Epidermal melanocyte (primary cell): ENCODE data around the gene MSLN.
"Not testable (repeated sequence)": the region's sequence is repeated elsewhere in the genome, so short reads cannot be mapped to it uniquely, and the experiment has no call there.

Experiments
- DNase-seq: peaks from one replicate; pipeline ENCODE4 v3.0.0; 2011; ENCODE audit warnings: low spot score; ENCODE audit not compliant: insufficient read length

The MSLN gene

DNA sequence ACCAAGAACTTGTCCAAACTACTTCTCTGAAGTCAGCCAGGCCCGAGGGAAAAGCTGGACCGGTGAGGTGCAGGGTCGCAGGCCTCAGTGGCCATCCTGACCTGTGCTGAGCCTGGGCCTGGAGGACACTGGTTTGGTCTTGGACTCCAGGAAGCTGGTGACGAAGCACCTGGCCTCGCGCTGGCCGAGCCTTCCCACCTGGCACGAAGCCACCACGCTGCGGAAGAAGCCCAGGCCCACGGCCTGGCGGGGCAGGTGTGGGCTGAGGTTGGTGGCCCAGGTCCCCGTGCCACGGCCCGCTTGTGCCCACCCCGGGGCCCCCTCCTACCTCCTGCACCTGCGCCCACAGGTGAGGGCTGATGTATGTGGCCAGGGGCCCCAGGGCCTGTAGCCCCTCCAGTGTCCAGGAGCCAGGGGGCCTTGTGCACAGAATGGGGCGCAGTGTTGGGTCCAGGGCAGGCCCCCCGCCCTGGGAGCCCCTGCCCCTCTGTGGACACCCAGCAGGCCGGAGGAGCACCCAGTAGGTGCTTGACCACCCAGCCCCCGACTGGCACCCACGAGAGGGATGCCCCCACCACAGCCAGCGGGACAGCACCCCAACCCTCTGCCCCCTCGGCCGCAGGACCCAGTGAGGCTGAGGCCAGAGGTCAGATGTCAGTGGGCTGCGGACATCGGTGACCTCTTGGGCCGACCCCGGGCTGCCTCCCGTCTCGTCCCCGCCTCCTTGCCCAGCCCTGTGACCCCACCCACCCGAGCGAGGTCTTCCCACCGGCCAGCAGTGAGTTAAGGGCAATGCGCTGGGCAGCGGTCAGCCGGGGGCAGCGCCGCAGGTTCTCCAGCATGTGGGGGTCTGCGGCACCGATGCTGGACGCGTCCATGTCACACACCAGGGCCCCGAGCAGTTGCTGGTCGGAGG, 13.8 kb downstream of the MSLN start:
- no peak for DNase-seq

DNA sequence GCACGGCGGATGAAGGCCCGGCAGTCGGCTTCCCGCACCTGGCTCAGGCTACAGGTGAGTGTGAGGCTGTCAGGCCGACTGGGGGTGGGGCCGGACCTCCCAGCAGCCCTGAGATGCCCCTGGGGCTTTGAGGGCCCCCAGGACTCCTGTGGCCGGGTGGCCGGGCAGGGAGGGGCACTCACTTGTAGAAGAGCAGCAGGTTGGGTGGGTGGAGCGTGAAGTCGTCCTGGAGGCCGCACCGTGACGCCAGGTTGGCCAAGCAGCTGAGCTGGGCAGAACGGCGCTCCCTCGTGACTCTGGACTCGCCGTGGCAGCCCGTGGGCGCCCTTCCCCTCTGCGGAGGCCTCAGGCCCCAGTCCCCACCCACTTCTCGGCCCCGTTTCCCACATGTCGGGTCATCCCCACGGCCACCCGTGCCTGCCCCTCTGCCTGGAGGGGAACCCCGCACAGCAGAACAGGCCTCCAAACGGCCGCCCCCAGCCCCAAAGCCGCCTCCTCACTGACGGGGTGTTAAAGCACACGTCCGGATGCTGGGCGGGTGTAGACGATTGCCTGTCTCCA, 14.8 kb downstream of the MSLN start:
- no peak for DNase-seq

DNA sequence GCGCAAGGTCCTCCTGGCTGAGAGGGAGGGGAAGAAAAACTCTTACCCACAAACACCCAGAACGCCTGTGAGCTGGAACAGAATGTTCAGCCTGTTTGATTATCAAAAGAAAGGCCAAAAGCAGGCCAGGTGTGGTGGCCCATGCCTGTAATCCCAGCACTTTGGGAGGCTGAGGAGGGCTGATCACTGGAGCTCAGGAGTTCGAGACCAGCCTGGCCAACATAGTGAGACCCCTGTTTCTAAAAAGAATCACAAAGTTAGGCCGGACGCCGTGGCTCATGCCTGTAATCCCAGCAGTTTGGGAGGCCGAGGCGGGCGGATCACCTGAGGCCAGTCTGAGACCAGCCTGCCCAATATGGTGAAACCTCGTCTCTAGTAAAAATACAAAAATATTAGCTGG, 15.8 kb downstream of the MSLN start:
- DNase-seq = not testable (repeated sequence)

DNA sequence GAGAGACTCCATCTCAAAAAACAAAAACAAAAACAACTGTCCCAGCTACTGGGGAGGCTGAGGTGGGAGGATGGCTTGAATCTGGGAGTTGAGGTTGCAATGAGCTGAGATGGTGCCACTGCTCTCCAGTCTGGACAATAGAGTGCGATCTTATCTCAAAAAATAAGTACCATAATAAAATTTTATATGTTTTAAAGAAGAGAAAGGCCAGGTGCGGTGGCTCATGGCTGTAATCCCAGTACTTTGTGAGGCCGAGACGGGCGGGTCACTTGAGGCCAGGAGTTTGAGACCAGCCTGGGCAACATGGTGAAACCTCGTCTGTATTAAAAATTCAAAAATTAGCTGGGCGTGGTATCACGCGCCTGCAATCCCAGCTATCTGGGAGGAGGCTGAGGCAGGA, 16.3 kb downstream of the MSLN start:
- no peak for DNase-seq

DNA sequence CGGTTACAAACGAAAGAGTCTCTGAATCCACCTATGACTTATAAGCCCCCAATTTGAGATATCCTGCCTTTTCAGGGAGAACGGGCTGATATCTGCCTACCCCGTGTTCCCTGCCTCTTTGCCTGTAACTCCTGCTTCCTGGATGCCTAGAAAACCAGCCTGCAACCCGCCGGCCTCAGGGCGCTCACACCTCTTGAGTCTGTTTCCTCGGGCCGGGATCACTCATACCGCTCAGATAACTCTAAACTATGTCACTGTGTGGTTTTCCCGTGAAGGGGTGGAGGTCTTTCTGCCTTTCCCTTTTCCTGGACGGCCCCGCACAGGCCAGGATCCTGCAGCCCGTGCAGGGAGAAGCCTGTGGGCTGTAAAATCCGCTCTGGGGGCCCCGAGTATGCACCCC, 17.3 kb downstream of the MSLN start:
- DNase-seq = no peak

DNA sequence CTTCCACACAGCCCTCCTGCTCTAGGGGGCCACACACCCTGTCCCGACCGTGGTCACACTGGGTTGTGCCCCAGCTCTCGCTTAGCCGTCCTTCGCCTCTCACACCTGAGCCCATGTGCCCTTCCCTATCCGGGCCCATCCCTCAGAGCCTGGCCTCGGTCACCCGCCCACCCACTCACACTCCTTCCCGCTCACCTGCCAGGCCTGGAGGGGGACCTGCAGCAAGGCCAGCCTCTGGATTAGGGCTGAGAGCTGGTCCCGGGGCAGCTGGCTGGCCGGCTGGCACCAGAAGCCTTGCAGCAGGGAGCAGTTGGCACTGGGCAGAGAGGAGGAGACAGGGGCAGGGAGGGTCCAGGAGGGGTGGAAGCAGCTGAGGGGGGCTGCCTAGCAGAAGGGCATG, 17.9 kb downstream of the MSLN start:
- no peak for DNase-seq

DNA sequence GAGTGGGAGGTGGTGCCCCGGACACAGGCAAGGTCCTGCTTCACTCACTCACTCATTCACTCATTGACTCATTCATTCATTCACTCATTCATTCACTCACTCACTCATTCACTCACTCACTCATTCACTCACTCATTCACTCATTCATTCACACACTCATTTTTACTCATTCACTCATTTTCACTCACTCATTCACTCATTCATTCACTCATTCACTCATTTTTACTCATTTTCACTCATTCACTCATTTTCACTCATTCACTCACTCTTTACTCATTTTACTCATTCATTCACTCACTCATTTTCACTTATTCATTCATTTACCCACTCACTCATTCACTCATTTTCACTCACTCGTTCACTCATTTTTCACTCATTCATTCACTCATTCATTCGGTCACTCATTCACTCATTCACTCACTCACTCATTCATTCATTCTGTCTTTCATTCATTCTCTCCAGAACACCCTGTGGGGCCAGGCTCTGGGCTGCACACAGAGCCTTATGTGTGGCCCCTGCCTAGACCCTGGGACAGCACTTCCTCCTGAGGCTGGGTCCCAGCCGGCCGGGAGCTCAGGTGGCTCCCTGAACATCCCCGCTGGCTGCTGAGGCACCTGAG, 18.5 kb downstream of the MSLN start:
- DNase-seq = no peak

DNA sequence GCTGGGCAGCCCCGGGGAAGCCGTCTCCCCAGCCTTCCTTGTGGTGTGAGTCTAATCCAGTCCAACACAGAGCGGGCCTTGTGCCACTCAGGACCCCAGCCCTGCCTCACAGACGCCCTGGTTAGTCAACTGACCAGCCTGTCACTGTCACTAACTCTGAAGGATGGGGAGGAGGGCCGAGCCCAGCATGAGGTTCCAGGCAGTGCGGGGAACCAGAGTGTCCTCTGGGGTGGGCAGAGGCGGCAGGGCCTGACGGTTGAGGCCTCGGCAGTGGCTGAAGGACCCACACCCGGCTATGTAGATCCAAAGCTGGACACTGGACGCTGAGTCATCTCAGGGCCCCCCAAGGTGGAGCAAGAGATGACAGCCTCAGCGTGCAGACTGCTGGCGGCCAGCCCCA, 19.0 kb downstream of the MSLN start:
- DNase-seq = no peak

DNA sequence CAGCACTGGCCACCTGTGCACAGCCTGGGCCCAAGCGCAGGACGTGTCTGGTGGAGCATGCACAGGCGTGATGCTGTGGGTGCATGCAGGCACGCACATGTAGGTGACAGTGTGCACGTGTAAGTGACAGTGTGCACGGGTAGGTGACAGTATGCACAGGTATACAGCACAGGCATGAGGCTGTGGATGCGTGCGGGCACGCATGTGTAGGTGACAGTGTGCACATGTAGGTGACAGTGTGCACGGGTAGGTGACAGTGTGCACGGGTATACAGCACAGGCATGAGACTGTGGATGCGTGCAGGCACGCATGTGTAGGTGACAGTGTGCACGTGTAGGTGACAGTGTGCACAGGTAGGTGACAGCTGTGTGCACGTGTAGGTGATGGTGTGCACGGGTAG, 19.8 kb downstream of the MSLN start:
- DNase-seq = no peak

DNA sequence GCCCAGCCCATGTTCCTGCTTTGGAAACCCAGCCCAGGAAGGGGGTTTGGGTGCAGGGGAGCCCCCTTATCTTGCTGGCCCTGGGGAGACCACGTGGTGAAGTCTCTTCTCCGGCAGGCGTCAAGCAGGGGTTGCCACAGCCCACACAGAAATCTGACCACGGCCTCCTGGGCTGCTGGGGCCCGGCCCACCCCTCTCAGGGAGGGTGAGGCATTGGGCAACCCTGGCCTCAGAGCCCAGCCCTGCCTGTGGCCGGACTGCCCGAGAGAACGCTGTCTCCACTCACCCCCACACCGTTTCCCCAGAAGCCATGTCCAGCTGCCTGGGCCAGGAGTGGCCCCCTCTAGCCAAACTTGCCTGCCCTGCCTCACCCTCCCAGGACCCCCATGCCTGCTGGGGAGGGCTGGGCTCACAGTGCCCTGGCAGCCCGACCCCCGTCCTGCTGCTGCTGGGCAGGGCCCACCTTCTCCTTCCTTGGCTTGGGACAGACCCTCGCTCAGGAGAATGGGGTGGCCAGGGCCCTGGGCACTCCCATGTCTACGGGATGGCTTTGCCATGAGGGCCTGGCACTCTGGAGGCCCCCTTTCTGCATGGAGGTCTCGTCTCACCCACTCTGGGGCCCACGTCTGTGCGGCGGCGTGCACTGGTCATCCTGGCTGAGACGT, 20.9 kb downstream of the MSLN start:
- DNase-seq = no peak

DNA sequence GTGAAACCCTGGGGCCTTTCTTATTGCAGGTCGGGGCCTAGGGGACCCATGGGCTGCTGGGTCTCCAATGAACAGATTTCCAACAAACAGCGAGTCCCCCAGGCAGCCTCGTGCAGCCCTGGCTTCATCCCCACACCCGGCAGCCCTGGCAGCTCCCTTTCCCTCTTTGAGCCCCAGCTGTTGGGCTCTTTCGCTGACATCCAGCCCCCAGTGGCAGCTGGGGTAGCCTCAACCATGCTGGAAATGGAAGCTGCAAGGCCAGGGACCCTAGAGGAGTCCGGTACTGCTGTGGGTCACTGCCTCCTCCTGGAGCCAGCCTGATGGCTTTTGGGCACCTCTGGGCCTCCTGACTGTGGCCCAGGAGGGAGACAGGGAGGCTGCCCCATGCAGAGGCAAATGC, 21.7 kb downstream of the MSLN start:
- no peak for DNase-seq

DNA sequence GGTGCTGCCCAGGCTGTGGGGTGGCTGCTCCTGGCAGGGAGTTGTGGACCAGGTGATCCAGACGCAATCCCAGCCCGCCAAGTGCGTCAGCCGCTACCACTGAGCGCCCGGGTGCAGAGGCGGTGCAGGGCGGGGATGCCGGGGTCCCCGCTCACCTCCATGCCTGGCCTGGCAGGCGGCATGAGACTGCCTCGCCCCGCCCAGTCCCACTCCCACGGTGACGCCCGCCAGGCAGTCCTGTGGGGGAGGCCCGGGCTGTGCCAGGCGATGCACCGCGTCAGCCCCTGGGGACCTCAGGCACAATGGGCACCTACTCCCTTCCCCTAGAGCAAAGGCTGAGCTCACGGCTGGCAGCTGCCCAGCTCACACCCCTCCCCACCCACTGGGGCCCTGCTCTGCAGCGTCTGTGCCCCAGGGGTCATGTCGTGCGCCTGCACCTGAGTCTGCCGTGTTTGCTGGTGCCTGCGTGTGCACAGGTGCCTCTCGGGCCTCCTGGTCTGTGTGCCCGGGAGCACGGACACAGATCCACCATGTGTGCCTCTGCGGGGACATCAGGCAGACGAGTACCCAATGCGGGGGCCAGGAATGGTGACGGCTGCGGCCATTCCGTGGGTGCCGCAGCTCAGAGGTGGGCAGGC, 22.4 kb downstream of the MSLN start:
- no peak for DNase-seq

DNA sequence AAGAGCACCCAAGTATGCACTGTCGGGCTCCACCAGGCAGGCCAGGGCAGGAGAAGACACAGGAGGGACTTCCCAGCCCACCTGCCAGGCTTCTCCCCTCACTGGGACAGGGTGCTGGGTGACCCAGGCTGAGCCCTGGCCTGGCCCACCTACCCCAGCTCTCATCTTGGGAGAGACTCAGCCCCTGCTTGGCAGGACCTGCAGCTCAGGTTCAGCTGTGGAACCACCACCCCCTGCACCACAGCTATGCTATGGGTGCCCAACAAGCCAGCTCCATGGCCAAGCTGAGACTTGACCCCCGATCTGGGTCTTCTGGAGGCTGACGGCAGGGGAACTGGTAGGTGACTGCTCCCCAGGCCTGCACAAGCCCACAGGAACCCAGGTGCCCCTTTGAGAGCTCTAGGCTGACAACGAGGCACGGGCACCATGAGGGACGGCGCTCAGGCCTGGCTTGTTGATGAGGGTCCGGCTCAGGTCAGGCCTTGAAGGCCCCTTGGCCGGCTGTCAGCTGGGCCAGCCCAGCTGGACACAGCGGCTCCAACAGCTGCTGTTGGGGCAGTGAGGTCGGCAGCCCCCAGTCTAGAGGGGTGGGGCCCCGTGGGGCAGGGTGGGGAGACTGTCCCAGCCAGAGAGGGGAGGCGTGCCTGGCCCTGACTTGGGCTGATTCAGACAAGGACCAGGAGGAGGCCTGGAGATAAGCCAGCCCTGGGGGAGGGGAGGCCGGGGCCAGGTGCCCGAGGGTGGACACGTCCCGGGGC, 23.0 kb downstream of the MSLN start:
- DNase-seq = no peak

DNA sequence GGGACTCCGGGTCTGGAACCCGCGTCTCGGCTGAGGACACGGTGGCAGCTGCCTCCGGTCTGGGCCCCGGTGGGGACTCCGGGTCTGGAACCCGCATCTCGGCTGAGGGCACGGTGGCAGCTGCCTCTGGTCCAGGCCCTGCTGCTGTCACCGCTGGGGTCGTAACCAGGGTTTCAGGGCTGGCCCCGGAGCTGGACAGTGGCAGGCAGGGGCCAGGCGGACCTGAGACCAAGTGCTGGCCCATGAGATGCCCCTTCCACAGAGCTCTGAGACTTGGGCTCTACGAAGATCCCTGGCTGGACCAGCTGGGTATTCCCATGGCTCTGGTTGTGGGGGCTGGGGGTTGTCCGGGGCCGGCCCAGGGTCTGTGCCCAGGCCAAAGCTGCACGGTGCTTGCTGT, 23.9 kb downstream of the MSLN start:
- no peak for DNase-seq

DNA sequence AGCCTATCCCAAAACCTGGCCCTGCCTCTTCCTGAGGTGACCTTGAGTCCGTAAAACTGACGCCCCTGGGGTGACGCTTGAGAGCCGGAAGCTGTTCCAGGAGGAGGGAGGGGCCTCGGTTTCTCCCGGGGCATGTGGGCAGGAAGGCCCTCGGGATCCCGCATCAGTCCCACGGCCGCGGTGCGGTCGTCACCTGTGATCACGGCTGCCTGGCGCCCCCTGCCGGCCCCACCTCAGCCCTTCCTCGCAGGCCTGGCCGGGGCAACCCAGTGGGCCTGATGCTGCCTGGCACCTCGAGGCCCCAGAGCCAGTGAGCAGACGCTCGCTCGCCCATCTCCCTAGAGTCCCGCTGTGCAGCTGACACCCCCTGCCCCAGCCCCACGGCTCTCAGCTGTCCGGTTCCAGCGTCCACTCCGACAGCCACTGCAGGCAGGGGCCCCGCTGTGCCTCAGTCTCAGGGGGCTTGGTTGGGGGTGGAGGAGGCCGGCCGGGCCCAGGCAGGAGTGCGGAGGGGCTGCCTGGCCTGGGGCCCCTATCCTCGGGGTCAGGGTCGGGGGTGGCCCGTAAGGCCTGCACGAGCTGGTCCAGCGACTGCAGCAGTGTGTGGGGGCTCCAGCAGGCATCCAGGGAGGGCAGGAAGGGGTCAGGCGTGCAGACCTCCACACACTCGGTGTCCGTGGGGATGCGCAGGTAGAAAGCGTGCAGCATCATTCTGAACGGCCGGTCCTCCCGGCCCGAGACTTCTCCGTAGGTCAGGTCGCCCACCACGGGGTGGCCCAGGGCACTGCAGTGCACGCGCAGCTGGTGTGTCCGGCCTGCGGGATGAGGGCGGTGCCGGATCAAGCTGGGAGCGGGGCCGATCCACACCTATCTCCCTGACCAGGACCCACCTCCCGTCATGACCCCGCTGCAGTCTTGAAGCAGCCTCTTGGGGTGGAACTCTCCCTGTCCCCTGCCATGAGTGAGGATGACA, 25.3 kb downstream of the MSLN start:
- DNase-seq = no peak

DNA sequence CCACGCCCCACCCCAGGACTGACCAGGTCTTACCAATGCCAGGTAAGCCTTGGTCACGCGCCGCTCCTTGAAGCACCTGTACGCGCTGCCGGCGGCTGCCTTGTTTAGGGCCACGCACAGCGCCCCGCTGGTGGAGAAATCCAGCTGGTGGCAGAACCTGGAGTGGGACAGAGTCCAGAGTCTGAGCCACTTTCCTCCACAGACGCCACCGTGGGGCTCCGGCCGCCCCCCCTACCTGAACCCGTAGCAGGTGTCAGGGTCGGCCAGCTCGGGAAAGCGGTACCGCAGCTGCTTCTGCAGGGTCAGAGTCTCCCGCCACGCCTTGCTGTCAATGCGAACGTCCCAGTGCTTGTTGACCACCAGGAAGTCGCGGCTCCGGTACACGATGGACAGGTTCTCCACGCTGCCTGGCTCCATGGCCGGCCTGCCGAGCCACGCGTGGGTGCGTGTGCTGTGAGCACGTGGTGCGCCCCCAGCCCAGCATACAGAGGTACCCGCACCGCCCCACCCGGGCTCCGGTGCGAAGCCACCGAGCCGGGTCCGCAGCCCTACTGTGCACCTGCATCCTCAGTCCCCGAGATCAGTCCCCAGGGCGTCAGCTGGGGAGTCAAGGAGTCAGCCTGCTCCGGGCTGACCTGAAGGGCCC, 26.9 kb downstream of the MSLN start:
- DNase-seq = no peak

DNA sequence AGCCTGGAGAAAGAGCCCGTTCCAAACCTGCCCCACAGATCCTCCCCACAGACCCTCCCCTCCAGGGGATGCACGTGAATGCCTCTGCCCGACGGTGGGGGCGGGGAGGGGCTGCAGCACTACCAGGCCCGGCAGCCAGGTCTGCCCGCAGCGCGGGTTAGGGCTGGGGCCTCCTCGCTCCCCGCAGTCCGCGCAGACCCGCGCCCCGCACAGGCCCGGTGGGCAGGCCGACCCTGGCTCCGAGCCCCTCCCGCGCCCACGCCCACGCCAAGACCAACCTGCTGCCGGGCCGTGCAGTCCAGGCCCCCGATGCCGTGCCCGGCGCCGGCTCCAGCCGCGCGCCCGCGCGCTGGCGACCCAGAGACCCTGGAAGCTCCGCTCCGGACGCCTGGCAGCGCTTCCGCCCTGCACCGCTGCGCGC, 27.5 kb downstream of the MSLN start, which contains the start of gene RPUSD1:
Gene RPUSD1, minus strand, starts transcription at position 404 of the 421 bp plus-strand sequence. CDS start 644 bp downstream, outside the sequence.
- DNase-seq = no peak

DNA sequence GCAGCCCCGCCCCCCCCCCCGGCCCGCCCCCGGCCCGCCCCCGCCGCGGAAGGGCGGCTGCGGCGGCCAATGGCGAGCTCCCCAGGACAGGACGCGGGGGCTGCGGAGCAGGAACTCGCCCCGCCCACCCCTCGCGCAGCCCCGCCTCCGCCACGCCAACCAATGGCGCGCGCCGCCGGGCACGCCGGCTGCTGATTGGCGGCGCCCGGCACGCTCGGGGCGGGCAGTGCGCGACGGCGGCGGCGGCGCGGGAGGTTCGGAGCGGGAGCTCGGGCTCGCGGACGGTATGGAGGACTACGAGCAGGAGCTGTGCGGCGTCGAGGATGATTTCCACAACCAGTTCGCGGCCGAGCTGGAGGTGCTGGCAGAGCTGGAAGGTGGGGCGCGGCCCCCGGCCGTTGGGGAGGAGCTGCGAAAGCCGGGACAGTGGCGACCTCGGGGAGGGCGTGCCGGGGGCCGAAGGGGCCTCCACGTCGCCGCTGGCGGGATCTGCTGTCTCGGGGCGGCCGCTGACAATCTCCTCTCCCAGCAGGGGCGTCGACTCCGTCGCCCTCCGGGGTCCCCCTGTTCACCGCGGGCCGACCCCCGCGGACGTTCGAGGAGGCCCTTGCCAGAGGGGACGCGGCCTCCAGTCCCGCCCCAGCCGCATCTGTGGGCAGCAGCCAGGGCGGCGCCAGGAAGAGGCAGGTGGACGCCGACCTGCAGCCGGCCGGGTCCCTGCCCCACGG, 28.0 kb downstream of the MSLN start, which contains the start of gene CHTF18:
Gene CHTF18, plus strand, starts transcription at position 222 of the 728 bp plus-strand sequence. Its CDS starts 65 bp downstream, at position 287.
- DNase-seq = peak; percentile 100
